Thoracic aorta (tissue), 2 donors: Measurements from ENCODE around the gene DICER1. TPM values are rescaled to one million over a fixed set of nuclear protein-coding genes. Genes with fewer than 3 reads are reported as not detected.
A peak's percentile ranks its signal among the peaks of the same experiment; 100 is the strongest.
"Not testable (repeated sequence)": the region's sequence is repeated elsewhere in the genome, so short reads cannot be mapped to it uniquely, and the experiment has no call there.

Source experiments
- ATAC-seq: fragments of 150-250 bp; one replicate; pipeline ENCODE4 v1.8.0; 2017; ENCODE audit warnings: low read depth; ENCODE audit not compliant: insufficient number of reproducible peaks, low FRiP score
- DNase-seq: peaks from one replicate; pipeline ENCODE4 v3.0.0-alpha.2; 2020; ENCODE audit warnings: low spot score
- H3K27ac ChIP-seq, 2 donors: fragments of 200-600 bp; sonication (generic); 1 replicate in 1 of 2; 2 replicates in 1 of 2; pipeline ENCODE4 v1.5.1; 2016; ENCODE audit warnings: mild to moderate bottlenecking in 2 of 2, moderate library complexity in 2 of 2
- H3K27me3 ChIP-seq: fragments of 200-600 bp; sonication (generic); replicated peaks from 2 replicates; pipeline ENCODE4 v1.6.0; 2016; ENCODE audit warnings: mild to moderate bottlenecking; ENCODE audit not compliant: insufficient read depth
- H3K36me3 ChIP-seq: fragments of 200-600 bp; sonication (generic); one replicate; pipeline ENCODE4 v1.5.1; 2016
- H3K4me1 ChIP-seq, 2 donors: fragments of 200-600 bp; sonication (generic); 1 replicate in 1 of 2; 2 replicates in 1 of 2; pipeline versions ENCODE4 v1.5.1 to v1.6.0; 2016; ENCODE audit warnings: low read depth in 2 of 2, mild to moderate bottlenecking in 1 of 2; ENCODE audit not compliant: control insufficient read depth in 1 of 2
- H3K4me3 ChIP-seq: fragments of 200-600 bp; sonication (generic); 2 replicates; pipeline ENCODE4 v1.5.1; 2016; ENCODE audit warnings: mild to moderate bottlenecking
- H3K9me3 ChIP-seq: fragments of 200-600 bp; sonication (generic); 2 replicates; pipeline ENCODE4 v1.5.1; 2016
- total RNA-seq, 2 donors: library from RNA; depleted of rRNA; stranded (reverse); fragments of >200 nt; gene quantifications; one replicate each; pipeline versions ENCODE4 v1.1.0 to v1.2.3, GENCODE V29; 2016
- TF ChIP-seq, protein P1 (sequence below): fragments of 200-600 bp; sonication (generic); IDR thresholded peaks from one replicate; pipeline ENCODE4 v1.5.1; 2019; ENCODE audit warnings: antibody characterized with exemption

DICER1 gene
- total RNA-seq, 2 donors from 2014 or later, result 56.3 to 92.5 TPM

DNA sequence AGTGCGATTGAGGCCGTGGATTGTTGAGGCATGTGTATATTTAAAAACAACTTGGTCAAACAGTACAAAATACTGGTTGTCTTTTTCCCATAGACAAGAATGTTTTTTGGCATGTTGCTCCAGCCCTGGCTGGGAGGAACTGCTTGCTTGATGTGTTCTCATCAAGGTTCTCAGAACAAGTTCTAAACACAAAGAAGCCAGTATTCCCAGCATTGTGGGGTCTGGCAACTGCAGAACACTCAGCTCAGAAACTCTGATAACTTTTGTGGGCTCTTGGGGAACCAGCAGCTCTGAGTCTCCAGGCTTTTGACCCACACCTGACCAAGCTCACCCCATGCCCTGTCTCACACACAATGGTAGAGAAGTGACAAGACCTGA, 27.1 kb upstream of the DICER1 start:
- Histone ChIP-seq H3K27ac (peak overlapping the region in 1 of 2 donors; percentile 22), H3K4me3 (no peak overlapping the region), H3K4me1 (peaks cover 0 to 13% of the 10 kb centered on the region in 2 donors), H3K36me3 (no peaks in the 10 kb centered on the region), H3K27me3 (no peaks in the 10 kb centered on the region), H3K9me3 (no peaks in the 10 kb centered on the region)
- TF ChIP-seq, protein P1, sequence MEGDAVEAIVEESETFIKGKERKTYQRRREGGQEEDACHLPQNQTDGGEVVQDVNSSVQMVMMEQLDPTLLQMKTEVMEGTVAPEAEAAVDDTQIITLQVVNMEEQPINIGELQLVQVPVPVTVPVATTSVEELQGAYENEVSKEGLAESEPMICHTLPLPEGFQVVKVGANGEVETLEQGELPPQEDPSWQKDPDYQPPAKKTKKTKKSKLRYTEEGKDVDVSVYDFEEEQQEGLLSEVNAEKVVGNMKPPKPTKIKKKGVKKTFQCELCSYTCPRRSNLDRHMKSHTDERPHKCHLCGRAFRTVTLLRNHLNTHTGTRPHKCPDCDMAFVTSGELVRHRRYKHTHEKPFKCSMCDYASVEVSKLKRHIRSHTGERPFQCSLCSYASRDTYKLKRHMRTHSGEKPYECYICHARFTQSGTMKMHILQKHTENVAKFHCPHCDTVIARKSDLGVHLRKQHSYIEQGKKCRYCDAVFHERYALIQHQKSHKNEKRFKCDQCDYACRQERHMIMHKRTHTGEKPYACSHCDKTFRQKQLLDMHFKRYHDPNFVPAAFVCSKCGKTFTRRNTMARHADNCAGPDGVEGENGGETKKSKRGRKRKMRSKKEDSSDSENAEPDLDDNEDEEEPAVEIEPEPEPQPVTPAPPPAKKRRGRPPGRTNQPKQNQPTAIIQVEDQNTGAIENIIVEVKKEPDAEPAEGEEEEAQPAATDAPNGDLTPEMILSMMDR, result no peak
- ATAC-seq, result no peak
- no peak for DNase-seq

DNA sequence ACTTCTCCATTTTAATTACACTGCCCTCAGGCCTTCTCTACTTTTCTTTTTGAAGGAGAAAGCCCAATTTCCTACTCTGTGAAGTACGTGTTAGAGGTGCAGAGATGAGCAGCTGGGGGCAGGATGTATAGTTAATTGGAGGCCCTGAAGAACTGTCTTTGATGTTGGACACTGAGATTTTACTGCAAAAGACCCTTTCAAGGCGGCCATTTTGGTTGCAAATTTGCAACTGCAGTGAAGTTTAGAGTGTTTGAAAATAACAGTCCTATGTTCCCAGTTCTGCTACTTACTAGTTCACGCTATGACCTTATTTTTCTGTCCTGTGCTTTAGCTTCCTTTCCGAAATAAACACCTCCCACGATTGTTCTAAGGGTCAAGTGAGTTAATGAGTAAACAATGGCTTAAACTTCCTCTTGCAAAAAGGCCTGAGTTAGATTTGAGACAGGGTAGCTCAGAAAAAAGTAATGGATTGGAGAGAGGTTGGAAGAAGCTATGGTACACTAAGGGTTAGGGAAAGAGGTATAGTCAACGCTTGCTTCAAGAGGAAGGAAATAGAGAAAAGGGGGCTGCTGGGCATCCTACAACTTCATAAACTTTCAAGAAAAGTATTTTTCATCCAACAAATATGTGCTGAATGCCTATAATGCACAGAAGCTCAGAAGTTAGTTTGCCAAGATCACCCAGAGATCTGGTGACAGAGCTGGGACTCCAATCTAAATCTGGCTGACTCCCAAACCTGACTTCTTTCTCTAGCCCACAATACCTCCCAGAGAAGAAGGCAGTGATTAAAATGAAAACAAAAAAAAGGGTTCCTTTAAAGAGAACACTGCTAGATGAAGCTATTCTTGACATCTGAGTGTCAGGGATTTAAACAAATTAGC, 26.4 kb upstream of the DICER1 start:
- no peaks in the 10 kb centered on the region for H3K36me3 ChIP-seq
- TF ChIP-seq, protein P1, result no peak
- peaks cover 0 to 13% of the 10 kb centered on the region in 2 donors for H3K4me1 ChIP-seq
- DNase-seq (no peak), ATAC-seq (no peak)
- no peaks in the 10 kb centered on the region for H3K9me3 ChIP-seq
- peak overlapping the region in 1 of 2 donors; percentile 22 for H3K27ac ChIP-seq
- H3K4me3 ChIP-seq, result no peak overlapping the region
- no peaks in the 10 kb centered on the region for H3K27me3 ChIP-seq

DNA sequence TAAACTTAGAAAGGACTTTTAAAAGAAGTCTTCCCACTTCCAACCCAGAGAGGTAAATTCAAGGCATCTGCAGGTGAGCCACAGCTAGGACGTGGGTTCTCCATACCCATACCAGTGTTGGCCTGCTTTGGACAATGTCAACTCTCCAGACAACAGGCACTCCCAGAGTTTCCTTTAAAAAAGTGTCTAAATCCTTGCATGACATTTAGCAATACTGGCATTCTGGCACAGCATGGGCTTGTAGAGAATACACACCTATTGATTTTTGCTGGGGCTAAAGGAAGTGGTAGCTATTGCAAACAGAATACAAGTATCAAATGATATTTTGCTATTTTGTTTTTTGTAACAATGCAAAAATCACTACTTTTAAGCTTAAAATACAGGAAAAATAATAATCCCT, 25.8 kb upstream of the DICER1 start:
- no peak for ATAC-seq
- Histone ChIP-seq H3K27ac (no peak overlapping the region), H3K9me3 (no peaks in the 10 kb centered on the region), H3K36me3 (no peaks in the 10 kb centered on the region), H3K4me3 (no peak overlapping the region), H3K27me3 (no peaks in the 10 kb centered on the region), H3K4me1 (peaks cover 0 to 13% of the 10 kb centered on the region in 2 donors)
- DNase-seq, result no peak
- TF ChIP-seq, protein P1, result no peak

DNA sequence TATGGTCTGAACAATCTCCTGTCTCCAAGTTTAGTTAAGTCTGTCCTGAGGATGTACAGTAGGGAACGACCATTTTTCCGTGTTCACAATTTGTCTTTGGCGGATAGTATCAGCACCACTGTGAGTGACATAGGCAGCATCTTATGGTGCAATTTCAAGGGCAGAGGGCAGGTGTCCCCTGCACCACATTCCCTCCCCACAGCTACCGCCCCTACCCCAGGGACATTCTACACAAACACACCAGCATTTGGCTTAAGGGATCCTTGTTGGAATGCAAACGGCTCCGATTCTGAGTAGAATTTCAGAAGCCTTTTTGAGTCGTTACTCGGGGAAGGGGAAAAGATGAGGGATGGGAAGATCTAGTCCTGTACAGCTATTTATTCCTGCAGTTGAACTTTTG, 25.1 kb upstream of the DICER1 start:
- no peak for ATAC-seq
- Histone ChIP-seq H3K36me3 (no peaks in the 10 kb centered on the region), H3K27me3 (no peaks in the 10 kb centered on the region), H3K4me3 (no peak overlapping the region), H3K27ac (no peak overlapping the region), H3K4me1 (peaks cover 0 to 13% of the 10 kb centered on the region in 2 donors), H3K9me3 (no peaks in the 10 kb centered on the region)
- TF ChIP-seq, protein P1, result no peak
- no peak for DNase-seq

DNA sequence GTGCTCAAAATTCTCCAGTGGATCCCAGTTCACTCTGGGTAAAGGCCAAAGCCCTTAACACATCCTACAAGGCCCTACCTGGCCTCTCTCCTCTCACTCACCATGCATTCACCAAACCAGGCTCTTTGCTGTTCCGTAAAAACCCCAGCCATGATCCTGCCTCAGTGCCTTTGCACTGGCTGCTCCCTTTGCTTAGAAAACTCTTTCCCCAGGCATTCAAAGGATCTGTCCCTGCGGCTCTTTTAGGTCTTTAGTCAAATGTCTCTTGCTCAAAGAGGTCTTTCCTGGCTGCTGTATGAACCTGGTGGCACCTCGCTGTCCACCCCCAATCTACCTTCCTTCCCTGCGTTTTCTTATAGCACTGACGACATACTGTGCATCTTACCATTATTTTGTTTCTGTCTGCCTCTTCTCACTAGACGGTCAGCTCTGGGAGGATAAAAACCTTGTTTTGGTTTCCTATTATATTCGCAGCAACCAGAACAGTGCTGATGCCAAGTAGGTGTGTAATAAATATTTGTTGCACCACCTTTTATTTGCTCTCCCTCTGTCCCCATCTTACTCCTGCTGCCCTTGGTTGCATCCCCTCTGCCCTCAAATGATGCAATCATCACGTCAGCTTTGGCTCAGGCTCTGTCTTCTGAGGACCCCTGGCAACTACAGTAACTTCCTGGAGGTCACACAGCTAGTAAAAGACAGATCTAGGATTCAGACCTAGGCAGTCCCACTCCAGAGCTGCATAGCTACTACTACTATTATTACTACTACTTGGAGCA, 23.8 kb upstream of the DICER1 start:
- Histone ChIP-seq H3K27me3 (no peaks in the 10 kb centered on the region), H3K27ac (no peak overlapping the region), H3K9me3 (no peaks in the 10 kb centered on the region), H3K36me3 (no peaks in the 10 kb centered on the region), H3K4me3 (no peak overlapping the region), H3K4me1 (peaks cover 0 to 13% of the 10 kb centered on the region in 2 donors)
- TF ChIP-seq, protein P1, result no peak
- ATAC-seq (no peak), DNase-seq (no peak)

DNA sequence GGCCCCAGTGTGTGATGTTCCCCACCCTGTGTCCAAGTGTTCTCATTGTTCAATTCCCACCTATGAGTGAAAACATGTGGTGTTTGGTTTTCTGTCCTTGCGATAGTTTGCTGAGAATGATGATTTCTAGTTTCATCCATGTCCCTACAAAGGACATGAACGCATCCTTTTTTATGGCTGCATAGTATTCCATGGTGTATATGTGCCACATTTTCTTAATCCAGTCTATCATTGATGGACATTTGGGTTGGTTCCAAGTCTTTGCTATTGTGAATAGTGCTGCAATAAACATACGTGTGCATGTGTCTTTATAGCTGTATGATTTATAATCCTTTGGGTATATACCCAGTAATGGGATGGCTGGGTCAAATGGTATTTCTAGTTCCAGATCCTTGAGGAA, 18.3 kb upstream of the DICER1 start:
- not testable (repeated sequence) for H3K9me3 ChIP-seq, H3K27ac ChIP-seq, H3K36me3 ChIP-seq, ATAC-seq, H3K4me1 ChIP-seq, H3K27me3 ChIP-seq, H3K4me3 ChIP-seq, DNase-seq
